H9 (cell line): Measurements from ENCODE around the gene ZNFX1. TPM values are rescaled to one million over a fixed set of nuclear protein-coding genes. Genes with fewer than 3 reads are reported as not detected.
A peak's percentile ranks its signal among the peaks of the same experiment; 100 is the strongest.

Experiments used
- DNase-seq: peaks from one replicate; pipeline ENCODE4 v3.0.0-alpha.2; 2017
- H2AFZ ChIP-seq: one replicate; pipeline ENCODE4 v1.6.1; 2013; ENCODE audit warnings: mild to moderate bottlenecking, low read length, control low read depth, moderate library complexity
- H2AK5ac ChIP-seq: 2 replicates; pipeline ENCODE4 v1.6.1; 2013; ENCODE audit warnings: low read length, control low read depth, mixed read lengths; ENCODE audit not compliant: insufficient read length
- H2BK120ac ChIP-seq: one replicate; pipeline ENCODE4 v1.6.1; 2013; ENCODE audit warnings: low read depth, mild to moderate bottlenecking, low read length, control low read depth, inconsistent platforms; ENCODE audit not compliant: poor library complexity, severe bottlenecking
- H2BK12ac ChIP-seq: 2 replicates; pipeline ENCODE4 v1.6.1; 2013; ENCODE audit warnings: low read length, control low read depth, mixed read lengths, low read depth; ENCODE audit not compliant: insufficient read length
- H2BK15ac ChIP-seq: 2 replicates; pipeline ENCODE4 v1.6.1; 2013; ENCODE audit warnings: low read depth, low read length, control low read depth
- H2BK20ac ChIP-seq: one replicate; pipeline ENCODE4 v1.6.1; 2013; ENCODE audit warnings: low read depth, mild to moderate bottlenecking, low read length, control low read depth, inconsistent platforms; ENCODE audit not compliant: poor library complexity, severe bottlenecking
- H2BK5ac ChIP-seq: 2 replicates; pipeline ENCODE4 v1.6.1; 2013; ENCODE audit warnings: low read length, control low read depth, mixed read lengths; ENCODE audit not compliant: insufficient read length
- H3K14ac ChIP-seq: 2 replicates; pipeline ENCODE4 v1.6.1; 2013; ENCODE audit warnings: low read length, control low read depth; ENCODE audit not compliant: insufficient read depth
- H3K18ac ChIP-seq: 2 replicates; pipeline ENCODE4 v1.6.1; 2013; ENCODE audit warnings: low read depth, mild to moderate bottlenecking, mixed read lengths, low read length, control low read depth; ENCODE audit not compliant: insufficient read length
- H3K23ac ChIP-seq: 2 replicates; pipeline ENCODE4 v1.6.1; 2013; ENCODE audit warnings: low read length, control low read depth, mixed read lengths, low read depth; ENCODE audit not compliant: insufficient read length
- H3K23me2 ChIP-seq: 2 replicates; pipeline ENCODE4 v1.6.1; 2013; ENCODE audit warnings: low read depth, mild to moderate bottlenecking, mixed read lengths, low read length, control low read depth; ENCODE audit not compliant: insufficient read length, poor library complexity, severe bottlenecking
- H3K27ac ChIP-seq: 2 replicates; pipeline ENCODE4 v1.5.1; 2013; ENCODE audit warnings: low read length, control low read depth, mixed read lengths, low read depth; ENCODE audit not compliant: insufficient read length
- H3K27me3 ChIP-seq: 2 replicates; pipeline ENCODE4 v1.6.1; 2013; ENCODE audit warnings: low read length, control low read depth, inconsistent platforms; ENCODE audit not compliant: insufficient read depth
- H3K4ac ChIP-seq: 2 replicates; pipeline ENCODE4 v1.6.1; 2013; ENCODE audit warnings: low read depth, mild to moderate bottlenecking, control low read depth, inconsistent platforms, low read length, moderate library complexity
- H3K4me1 ChIP-seq: 2 replicates; pipeline ENCODE4 v1.6.1; 2013; ENCODE audit warnings: low read length, control low read depth, inconsistent platforms; ENCODE audit not compliant: insufficient read depth
- H3K4me2 ChIP-seq: 2 replicates; pipeline ENCODE4 v1.6.1; 2013; ENCODE audit warnings: low read length, control low read depth, mixed read lengths; ENCODE audit not compliant: insufficient read length, insufficient read depth
- H3K56ac ChIP-seq: 2 replicates; pipeline ENCODE4 v1.6.1; 2013; ENCODE audit warnings: low read depth, mild to moderate bottlenecking, mixed read lengths, low read length, control low read depth; ENCODE audit not compliant: insufficient read length
- H3K79me1 ChIP-seq: 2 replicates; pipeline ENCODE4 v1.6.1; 2013; ENCODE audit warnings: low read depth, mild to moderate bottlenecking, moderate library complexity, low read length, control low read depth, inconsistent platforms; ENCODE audit not compliant: insufficient read depth, poor library complexity, severe bottlenecking
- H3K79me2 ChIP-seq: 2 replicates; pipeline ENCODE4 v1.6.1; 2013; ENCODE audit warnings: low read length, control low read depth, inconsistent platforms; ENCODE audit not compliant: insufficient read depth
- H3K9ac ChIP-seq: 2 replicates; pipeline ENCODE4 v1.6.1; 2013; ENCODE audit warnings: low read length, control low read depth, mixed read lengths; ENCODE audit not compliant: insufficient read length; ENCODE audit errors: extremely low read depth
- H3K9me3 ChIP-seq: one replicate; pipeline ENCODE4 v1.6.1; 2013; ENCODE audit warnings: low read depth, low read length, inconsistent platforms; ENCODE audit not compliant: control insufficient read depth
- H3T11ph ChIP-seq: one replicate; pipeline ENCODE4 v1.6.1; 2013; ENCODE audit warnings: mild to moderate bottlenecking, low read length, control low read depth, inconsistent platforms
- H4K20me1 ChIP-seq: one replicate; pipeline ENCODE4 v1.6.1; 2013; ENCODE audit not compliant: control insufficient read depth, insufficient read length, insufficient read depth
- H4K5ac ChIP-seq: 2 replicates; pipeline ENCODE4 v1.6.1; 2013; ENCODE audit warnings: low read depth, mild to moderate bottlenecking, mixed read lengths, low read length, control low read depth; ENCODE audit not compliant: insufficient read length
- H4K8ac ChIP-seq: replicated peaks from 2 replicates; pipeline ENCODE4 v1.6.1; 2013; ENCODE audit warnings: low read length, control low read depth, mixed read lengths, low read depth; ENCODE audit not compliant: insufficient read length
- H4K91ac ChIP-seq: 2 replicates; pipeline ENCODE4 v1.6.1; 2013; ENCODE audit warnings: low read depth, mild to moderate bottlenecking, moderate library complexity, mixed read lengths, low read length, control low read depth; ENCODE audit not compliant: insufficient read length
- H3K27ac Mint-ChIP-seq, 3 experiments: 2 replicates in 2 of 3; 3 replicates in 1 of 3; pipeline ENCODE4 v1.8.0; 2020 to 2021; ENCODE audit warnings: mixed read lengths in 3 of 3, mild to moderate bottlenecking in 1 of 3, moderate library complexity in 1 of 3
- H3K27me3 Mint-ChIP-seq: 2 replicates; pipeline ENCODE4 v1.8.0; 2021; ENCODE audit warnings: low read depth, mild to moderate bottlenecking, moderate library complexity, mixed read lengths
- H3K36me3 Mint-ChIP-seq, 3 experiments: 2 replicates in 2 of 3; 3 replicates in 1 of 3; pipeline ENCODE4 v1.8.0; 2020 to 2021; ENCODE audit warnings: low read depth in 3 of 3, mixed read lengths in 3 of 3; ENCODE audit not compliant: insufficient read depth in 1 of 3
- H3K4me1 Mint-ChIP-seq, 2 experiments: 2 replicates each; pipeline ENCODE4 v1.8.0; 2020; ENCODE audit warnings: mixed read lengths in 2 of 2
- H3K4me3 Mint-ChIP-seq, 2 experiments: 2 replicates in 1 of 2; 3 replicates in 1 of 2; pipeline ENCODE4 v1.8.0; 2020 to 2021; ENCODE audit warnings: mild to moderate bottlenecking in 2 of 2, mixed read lengths in 2 of 2, moderate library complexity in 1 of 2
- H3K9me3 Mint-ChIP-seq, 2 experiments: 2 replicates in 1 of 2; 3 replicates in 1 of 2; pipeline ENCODE4 v1.8.0; 2020; ENCODE audit warnings: mild to moderate bottlenecking in 2 of 2, mixed read lengths in 2 of 2, moderate library complexity in 1 of 2
- WGBS: extraction: QIAGEN DNeasy Blood & Tissue Kit; methylation state at CpG from one replicate; pipeline ENCODE4 v1.1.7; 2013; ENCODE audit warnings: missing lambda C conversion rate, low lambda C conversion rate, mixed read lengths; ENCODE audit not compliant: insufficient read length; ENCODE audit errors: extremely low coverage; 5-methylcytosine and 5-hydroxymethylcytosine counted together
- total RNA-seq: library from RNA; stranded (reverse); gene quantifications from 2 replicates; pipeline ENCODE4 v1.2.1, GENCODE V29; 2021
- TF ChIP-seq, protein P1 (sequence below): fragments of 200-600 bp; sonication (generic); conservative IDR thresholded peaks from 3 replicates; pipeline ENCODE4 v1.8.0; 2021; ENCODE audit warnings: antibody characterized with exemption, mild to moderate bottlenecking

ZNFX1 gene
- total RNA-seq, 1 experiment from 2014 or later = 13.3 TPM

DNA sequence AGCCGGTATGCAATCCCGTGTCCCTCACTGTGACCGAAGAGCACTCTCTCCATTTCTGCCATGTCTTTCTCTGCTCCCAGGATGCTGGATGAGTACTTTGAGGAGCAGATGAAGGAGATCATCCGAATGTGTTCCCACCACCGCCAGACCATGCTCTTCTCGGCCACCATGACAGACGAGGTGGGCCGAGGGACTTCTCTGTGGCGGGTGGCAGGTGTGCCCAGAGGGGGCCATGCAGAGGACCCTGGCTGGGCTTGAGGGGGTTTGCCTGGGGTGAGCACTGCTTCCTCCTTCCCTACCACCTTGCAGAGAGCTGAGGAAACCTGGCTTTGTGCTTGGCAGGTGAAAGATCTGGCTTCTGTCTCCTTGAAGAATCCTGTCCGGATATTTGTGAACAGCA, 44.6 kb downstream of the ZNFX1 start:
- Histone ChIP-seq H3K9ac (no peak overlapping the region), H4K8ac (no peak overlapping the region), H3K23ac (no peak overlapping the region), H2BK15ac (no peak overlapping the region), H2AK5ac (no peak overlapping the region), H2BK12ac (no peak overlapping the region), H3K23me2 (no peaks in the 10 kb centered on the region), H3K56ac (no peak overlapping the region), H2AFZ (no peak overlapping the region), H4K5ac (no peak overlapping the region), H3T11ph (no peak overlapping the region), H2BK20ac (no peak overlapping the region), H2BK5ac (no peak overlapping the region), H3K9me3 (no peaks in the 10 kb centered on the region), H2BK120ac (no peak overlapping the region), H3K14ac (no peak overlapping the region), H3K18ac (no peak overlapping the region), H3K4me1 (no peaks in the 10 kb centered on the region), H3K4ac (no peak overlapping the region), H3K4me2 (no peak overlapping the region), H3K27me3 (no peaks in the 10 kb centered on the region), H3K79me2 (no peaks in the 10 kb centered on the region), H4K91ac (no peak overlapping the region), H4K20me1 (no peaks in the 10 kb centered on the region), H3K79me1 (no peaks in the 10 kb centered on the region), H3K27ac (no peak overlapping the region)
- Mint-ChIP-seq H3K4me1 (no peaks in the 10 kb centered on the region), H3K27ac (peak overlapping the region in 1 of 3 experiments; percentile 50; a peak in 1 of 7 replicates), H3K4me3 (no peak overlapping the region), H3K36me3 (peaks cover 39 to 88% (median 75%) of the 10 kb centered on the region in 3 experiments; a peak in 6 of 7 replicates), H3K9me3 (no peaks in the 10 kb centered on the region), H3K27me3 (no peaks in the 10 kb centered on the region)
- no peak for DNase-seq
- no CpG with 5 or more reads among the region's 10 CpGs for WGBS
- TF ChIP-seq, protein P1, sequence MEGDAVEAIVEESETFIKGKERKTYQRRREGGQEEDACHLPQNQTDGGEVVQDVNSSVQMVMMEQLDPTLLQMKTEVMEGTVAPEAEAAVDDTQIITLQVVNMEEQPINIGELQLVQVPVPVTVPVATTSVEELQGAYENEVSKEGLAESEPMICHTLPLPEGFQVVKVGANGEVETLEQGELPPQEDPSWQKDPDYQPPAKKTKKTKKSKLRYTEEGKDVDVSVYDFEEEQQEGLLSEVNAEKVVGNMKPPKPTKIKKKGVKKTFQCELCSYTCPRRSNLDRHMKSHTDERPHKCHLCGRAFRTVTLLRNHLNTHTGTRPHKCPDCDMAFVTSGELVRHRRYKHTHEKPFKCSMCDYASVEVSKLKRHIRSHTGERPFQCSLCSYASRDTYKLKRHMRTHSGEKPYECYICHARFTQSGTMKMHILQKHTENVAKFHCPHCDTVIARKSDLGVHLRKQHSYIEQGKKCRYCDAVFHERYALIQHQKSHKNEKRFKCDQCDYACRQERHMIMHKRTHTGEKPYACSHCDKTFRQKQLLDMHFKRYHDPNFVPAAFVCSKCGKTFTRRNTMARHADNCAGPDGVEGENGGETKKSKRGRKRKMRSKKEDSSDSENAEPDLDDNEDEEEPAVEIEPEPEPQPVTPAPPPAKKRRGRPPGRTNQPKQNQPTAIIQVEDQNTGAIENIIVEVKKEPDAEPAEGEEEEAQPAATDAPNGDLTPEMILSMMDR = no peak
